Aorta (tissue), 5 donors: ENCODE results near the gene KCNMA1. TPM values are rescaled to one million over a fixed set of nuclear protein-coding genes. Genes with fewer than 3 reads are reported as not detected.
A peak's percentile ranks its signal among the peaks of the same experiment; 100 is the strongest.

Experiments
- ATAC-seq: fragments of 200-7000 bp; cut with Tn5 transposase; one replicate; pipeline ENCODE4 v1.9.1; 2022; ENCODE audit warnings: moderate library complexity; ENCODE audit not compliant: low FRiP score
- DNase-seq, 2 donors: peaks; one replicate each; pipeline ENCODE4 v3.0.0-alpha.2; 2020
- H3K27ac ChIP-seq, 2 donors: one replicate each; pipeline ENCODE4 v1.5.1; 2013; ENCODE audit warnings: low read length in 2 of 2, mild to moderate bottlenecking in 2 of 2, moderate library complexity in 2 of 2, control low read depth in 1 of 2, inconsistent platforms in 1 of 2, low read depth in 1 of 2
- H3K27me3 ChIP-seq, 2 donors: one replicate each; pipeline ENCODE4 v1.6.1; 2013; ENCODE audit warnings: control low read depth in 1 of 2, low read length in 1 of 2, mild to moderate bottlenecking in 1 of 2, moderate library complexity in 1 of 2; ENCODE audit not compliant: insufficient read depth in 2 of 2, control insufficient read depth in 1 of 2
- H3K36me3 ChIP-seq, 2 donors: one replicate each; pipeline ENCODE4 v1.6.1; 2013; ENCODE audit warnings: control low read depth in 1 of 2, low read length in 1 of 2, mild to moderate bottlenecking in 1 of 2; ENCODE audit not compliant: insufficient read depth in 2 of 2, control insufficient read depth in 1 of 2
- H3K4me1 ChIP-seq, 2 donors: one replicate each; pipeline ENCODE4 v1.6.1; 2013; ENCODE audit warnings: low read length in 2 of 2, control low read depth in 1 of 2, mild to moderate bottlenecking in 1 of 2, moderate library complexity in 1 of 2; ENCODE audit not compliant: insufficient read depth in 2 of 2, control insufficient read depth in 1 of 2
- H3K4me3 ChIP-seq, 2 donors: one replicate each; pipeline ENCODE4 v1.5.1; 2013; ENCODE audit warnings: low read length in 2 of 2, control low read depth in 1 of 2, mild to moderate bottlenecking in 1 of 2
- H3K9me3 ChIP-seq: one replicate; pipeline ENCODE4 v1.6.1; 2013; ENCODE audit warnings: mild to moderate bottlenecking, low read length; ENCODE audit not compliant: control insufficient read depth
- WGBS, 2 donors: extraction: QIAGEN DNeasy Blood & Tissue Kit; methylation state at CpG; one replicate each; pipeline ENCODE4 v1.1.7; 2013; 5-methylcytosine and 5-hydroxymethylcytosine counted together
- intact Hi-C, 2 donors: fragments of 100-400 bp; cut with DNase I; formaldehyde crosslinking; loops; one replicate each; pipeline versions ENCODE4 v1.14.2 to v1.15.0; 2022
- polyA plus RNA-seq, 2 donors: library from polyadenylated mRNA; stranded (reverse); fragments of 200-250 nt; gene quantifications; one replicate each; pipeline ENCODE4 v1.2.3, GENCODE V29; 2013
- total RNA-seq, 2 donors: library from RNA; stranded (reverse); fragmentation: NEBNext Ultra II Directional; extraction: Animal tissue kit (Norgen Biotek cat#: 25700); gene quantifications; one replicate each; pipeline ENCODE4 v1.2.1, GENCODE V29; 2021
- donor health status: healthy with polysubstance abuse.
- donor health status: Bipolar disorder and iron deficiency.
- donor health status: DM: no; HTN: no; CAD: no.
- donor health status: DM: no; HTN: no; CAD: no.
- donor health status: DM: yes; HTN: yes; CAD: no.

The KCNMA1 gene
- total and polyA plus RNA-seq, 4 donors, result 36.8 to 163 (median 125) TPM

DNA sequence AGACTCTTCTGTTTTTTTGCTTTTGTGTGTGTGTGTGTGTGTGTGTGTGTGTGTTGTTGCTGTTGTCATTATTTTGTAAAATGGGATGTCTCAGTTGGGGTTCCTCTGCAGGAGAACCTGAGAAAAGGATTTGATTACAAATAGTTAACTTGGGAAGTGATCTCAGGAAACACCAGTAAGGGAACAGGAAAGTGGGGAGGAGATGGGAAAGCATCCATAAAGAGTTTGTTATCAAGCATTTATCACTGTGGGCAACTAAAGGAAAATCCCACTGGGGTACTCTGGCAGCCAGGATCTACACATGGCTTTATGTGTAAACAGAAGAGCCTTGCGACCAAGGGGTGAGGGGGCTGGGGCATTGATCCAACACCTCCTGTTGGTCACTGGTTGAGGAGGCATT is 485.4 kb downstream of the KCNMA1 start:
- ATAC-seq, result no peak
- Histone ChIP-seq H3K27ac (no peak overlapping the region), H3K4me3 (no peak overlapping the region), H3K27me3 (no peaks in the 10 kb centered on the region), H3K9me3 (no peaks in the 10 kb centered on the region), H3K4me1 (peaks cover 5 to 7% of the 10 kb centered on the region in 2 donors), H3K36me3 (no peaks in the 10 kb centered on the region)
- DNase-seq, result no peak
- 50 to 69% methylated on average over 1 of the region's 1 CpG for WGBS, 2 donors
- intact Hi-C loops, result no loop called here

DNA sequence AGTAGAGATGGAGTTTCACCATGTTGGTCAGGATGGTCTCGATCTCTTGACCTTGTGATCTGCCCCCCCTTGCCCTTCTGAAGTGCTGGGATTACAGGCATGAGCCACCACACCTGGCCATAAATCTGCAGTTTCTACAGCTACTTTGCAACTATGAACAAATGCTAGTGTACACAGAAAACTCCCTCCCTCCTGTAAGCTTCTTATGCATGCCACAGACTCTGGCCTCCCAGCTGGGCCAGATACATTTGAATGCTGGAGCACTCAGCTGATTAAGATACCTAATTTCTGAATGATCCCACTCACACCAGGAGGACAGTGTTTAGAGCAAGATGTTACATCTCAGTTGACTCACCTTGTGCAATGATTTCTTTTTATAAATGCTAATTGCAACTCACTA is 486.2 kb downstream of the KCNMA1 start:
- 95 to 100% methylated on average over 1 of the region's 1 CpG for WGBS, 2 donors
- no peak for DNase-seq
- H3K27ac ChIP-seq, result no peak overlapping the region
- H3K27me3 ChIP-seq, result no peaks in the 10 kb centered on the region
- ATAC-seq, result no peak
- peaks cover 3 to 5% of the 10 kb centered on the region in 2 donors for H3K4me1 ChIP-seq
- H3K4me3 ChIP-seq, result no peak overlapping the region
- no peaks in the 10 kb centered on the region for H3K36me3 ChIP-seq
- no peaks in the 10 kb centered on the region for H3K9me3 ChIP-seq
- intact Hi-C loops, result no loop called here

DNA sequence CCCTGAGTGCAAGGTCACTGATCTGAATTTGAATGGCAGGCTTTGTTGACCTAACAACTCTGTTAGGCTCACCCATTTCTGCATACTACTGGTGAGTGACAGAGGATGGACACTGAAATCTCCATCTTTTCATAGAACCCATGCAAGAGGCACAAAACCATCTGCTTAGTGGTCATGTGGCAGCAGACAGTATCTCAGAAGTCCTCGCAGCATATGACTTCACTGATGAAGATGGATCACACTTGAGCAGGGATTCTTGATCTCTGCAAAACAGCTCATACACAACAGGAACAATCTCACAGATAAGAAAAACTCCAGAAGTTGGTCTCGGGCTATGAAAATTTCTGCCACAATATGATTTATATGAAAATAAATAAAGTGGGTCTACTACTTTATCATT is 487.9 kb downstream of the KCNMA1 start:
- WGBS, 2 donors, result 5 to 17% methylated on average over 2 of the region's 2 CpGs
- H3K27ac ChIP-seq, result peak overlapping the region in 1 of 2 donors; percentile 83

DNA sequence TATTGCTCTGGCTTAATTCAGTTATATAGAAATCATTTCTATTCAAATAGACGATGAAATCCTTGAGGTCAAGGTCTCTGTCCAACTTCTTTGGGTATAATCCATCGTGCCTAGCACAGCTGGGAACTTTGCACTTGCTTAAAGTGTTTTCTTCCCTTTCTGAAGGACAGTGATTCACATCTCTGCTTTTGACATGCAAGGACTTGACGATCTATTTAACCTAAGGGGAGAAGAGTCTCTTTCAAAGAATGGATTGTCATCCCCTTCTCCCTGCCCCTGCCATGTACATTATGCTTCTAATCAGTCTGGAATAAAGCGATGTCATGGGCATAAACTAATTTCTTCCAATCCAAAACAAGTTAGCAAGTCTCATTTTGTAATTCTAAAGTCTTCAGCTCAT is 488.6 kb downstream of the KCNMA1 start:
- DNase-seq, result no peak
- intact Hi-C loops, result no loop called here
- Histone ChIP-seq H3K36me3 (no peaks in the 10 kb centered on the region), H3K9me3 (no peaks in the 10 kb centered on the region), H3K4me3 (no peak overlapping the region), H3K4me1 (peaks cover 3 to 5% of the 10 kb centered on the region in 2 donors), H3K27me3 (no peaks in the 10 kb centered on the region), H3K27ac (peak overlapping the region; percentile 51 to 64)
- WGBS, 2 donors, result 26 to 33% methylated on average over 4 of the region's 4 CpGs
- no peak for ATAC-seq

More for the DNA sequence above, 487.9 kb downstream of the KCNMA1 start:
- no peaks in the 10 kb centered on the region for H3K36me3 ChIP-seq
- no peak overlapping the region for H3K4me3 ChIP-seq
- no peaks in the 10 kb centered on the region for H3K27me3 ChIP-seq
- intact Hi-C loops, result no loop called here
- H3K4me1 ChIP-seq, result peaks cover 3 to 5% of the 10 kb centered on the region in 2 donors
- H3K9me3 ChIP-seq, result no peaks in the 10 kb centered on the region
- ATAC-seq (no peak), DNase-seq (no peak)

DNA sequence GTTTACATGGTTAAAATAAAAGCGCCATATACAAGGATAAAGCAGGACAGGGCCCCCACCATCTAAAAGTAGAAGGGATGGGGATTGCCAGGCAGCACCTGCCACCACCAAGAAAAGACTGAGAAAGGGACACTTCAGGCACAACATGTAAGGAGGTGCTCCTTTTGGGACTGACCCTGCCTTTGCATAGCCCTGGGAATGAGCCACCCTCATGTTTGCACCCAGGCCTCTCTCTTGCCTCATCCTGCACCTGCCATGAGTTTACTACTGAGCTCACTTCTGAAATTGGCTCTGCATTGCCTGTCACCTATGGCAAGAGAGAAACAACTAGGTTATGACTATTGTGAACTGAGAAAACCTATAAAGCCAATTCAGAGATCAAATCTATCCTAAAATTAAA is 489.7 kb downstream of the KCNMA1 start:
- intact Hi-C loops, result no loop called here
- no peak for DNase-seq
- WGBS, 2 donors, result 98 to 100% methylated on average over 1 of the region's 1 CpG
- H3K27me3 ChIP-seq, result no peaks in the 10 kb centered on the region
- no peaks in the 10 kb centered on the region for H3K9me3 ChIP-seq
- no peaks in the 10 kb centered on the region for H3K36me3 ChIP-seq
- peak overlapping the region in 1 of 2 donors; percentile 38 for H3K27ac ChIP-seq
- no peak overlapping the region for H3K4me3 ChIP-seq
- ATAC-seq, result no peak
- peaks cover 3 to 5% of the 10 kb centered on the region in 2 donors for H3K4me1 ChIP-seq

DNA sequence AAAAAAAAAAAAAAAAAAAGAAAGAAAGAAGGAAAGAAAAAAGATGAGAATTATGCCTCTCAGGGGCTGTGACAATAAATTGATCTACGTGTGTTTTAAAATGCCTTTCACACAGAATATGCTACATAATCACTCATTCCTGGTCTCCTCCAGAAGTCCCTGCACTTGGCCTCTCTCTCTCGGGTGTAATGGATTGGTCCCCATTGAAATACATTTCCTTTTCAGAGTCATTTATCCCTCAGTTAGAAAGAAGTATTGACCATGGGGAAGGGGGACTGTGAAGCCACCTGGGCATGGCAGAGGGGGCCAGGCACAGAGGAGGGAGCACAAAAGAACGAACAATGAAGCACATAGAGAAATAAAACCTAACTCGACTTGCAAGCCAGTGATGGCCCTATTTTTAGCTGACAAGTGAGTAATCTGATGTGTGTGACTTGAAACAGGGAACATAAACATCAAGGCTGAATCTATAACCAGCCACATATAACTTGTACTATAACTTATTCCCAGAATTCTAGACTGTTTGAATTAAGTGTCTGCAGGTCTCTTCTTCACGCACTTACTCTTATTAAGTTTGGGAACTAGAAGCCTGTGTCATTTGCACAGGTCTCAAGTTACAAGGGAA is 490.8 kb downstream of the KCNMA1 start:
- no peaks in the 10 kb centered on the region for H3K27me3 ChIP-seq
- intact Hi-C loops, result no loop called here
- H3K9me3 ChIP-seq, result no peaks in the 10 kb centered on the region
- H3K36me3 ChIP-seq, result no peaks in the 10 kb centered on the region
- peaks cover 3 to 5% of the 10 kb centered on the region in 2 donors for H3K4me1 ChIP-seq
- no peak overlapping the region for H3K4me3 ChIP-seq
- ATAC-seq (no peak), DNase-seq (no peak)
- 17 to 26% methylated on average over 5 of the region's 5 CpGs for WGBS, 2 donors
- H3K27ac ChIP-seq, result peak overlapping the region in 1 of 2 donors; percentile 28

DNA sequence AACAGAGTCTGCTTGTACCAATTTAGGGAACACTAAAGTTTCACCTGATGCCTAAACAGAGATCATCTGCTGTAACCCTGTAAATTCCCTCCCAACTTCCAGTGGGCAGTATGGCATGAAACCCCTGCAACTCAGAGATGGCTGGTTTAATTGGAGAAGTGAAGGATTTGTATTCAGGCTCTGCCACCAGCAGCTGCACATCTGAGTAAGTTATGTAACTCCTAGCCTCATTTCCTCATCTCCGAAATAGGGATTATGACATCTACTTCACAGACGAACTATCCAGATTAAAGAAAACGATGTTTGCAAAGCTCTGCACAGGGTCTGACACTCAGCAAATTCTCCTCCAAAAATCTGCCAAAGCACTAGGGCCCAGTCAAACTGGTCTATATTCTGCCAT is 493.0 kb downstream of the KCNMA1 start:
- ATAC-seq, result no peak
- intact Hi-C loops, result no loop called here
- no peaks in the 10 kb centered on the region for H3K36me3 ChIP-seq
- DNase-seq, result no peak
- no peak overlapping the region for H3K4me3 ChIP-seq
- no peaks in the 10 kb centered on the region for H3K27me3 ChIP-seq
- WGBS, 2 donors, result 47 to 61% methylated on average over 3 of the region's 3 CpGs
- H3K9me3 ChIP-seq, result no peaks in the 10 kb centered on the region
- peaks cover 3 to 4% of the 10 kb centered on the region in 2 donors for H3K4me1 ChIP-seq
- H3K27ac ChIP-seq, result no peak overlapping the region

DNA sequence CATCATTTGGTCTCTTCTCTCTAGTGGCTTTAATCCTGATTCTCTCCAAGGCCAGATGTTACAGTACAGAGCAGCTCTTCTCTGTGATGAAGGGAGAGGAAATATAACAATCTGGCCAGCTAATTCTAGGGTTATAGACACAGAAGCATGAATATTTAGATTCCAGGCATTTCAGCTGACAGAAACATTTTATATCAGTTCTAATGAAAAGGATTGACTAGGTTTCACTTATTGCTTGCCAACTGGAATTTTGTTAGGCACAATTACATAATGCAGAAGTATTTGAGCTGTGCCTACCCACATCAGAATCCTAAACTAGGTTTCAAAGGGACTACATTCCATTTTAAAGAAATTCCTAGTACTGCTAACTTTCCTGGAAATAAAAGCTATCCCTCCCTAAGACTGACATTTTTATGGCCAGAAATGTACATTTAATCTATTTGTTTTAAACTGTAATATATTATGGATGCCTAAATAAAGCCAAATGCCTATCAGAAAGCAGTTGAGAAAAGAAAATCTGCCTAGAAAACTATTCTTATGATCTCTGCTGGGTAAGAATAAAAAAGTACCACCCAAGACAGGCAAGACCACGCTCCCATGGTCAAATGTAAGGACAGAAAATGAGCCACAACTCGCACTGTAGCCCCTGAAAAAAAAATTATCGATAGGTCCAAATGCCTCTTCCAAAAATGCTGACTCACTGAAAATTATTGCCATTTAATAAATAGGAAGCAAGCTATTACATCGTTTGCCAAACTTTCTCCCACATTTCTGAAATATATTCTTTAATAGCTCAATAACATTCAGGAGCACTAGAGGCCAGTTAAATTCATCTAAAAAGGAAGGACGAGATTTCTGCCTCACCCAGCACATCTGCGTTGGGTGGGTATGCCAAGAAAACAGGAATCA is 498.1 kb downstream of the KCNMA1 start:
- no peaks in the 10 kb centered on the region for H3K4me1 ChIP-seq

DNA sequence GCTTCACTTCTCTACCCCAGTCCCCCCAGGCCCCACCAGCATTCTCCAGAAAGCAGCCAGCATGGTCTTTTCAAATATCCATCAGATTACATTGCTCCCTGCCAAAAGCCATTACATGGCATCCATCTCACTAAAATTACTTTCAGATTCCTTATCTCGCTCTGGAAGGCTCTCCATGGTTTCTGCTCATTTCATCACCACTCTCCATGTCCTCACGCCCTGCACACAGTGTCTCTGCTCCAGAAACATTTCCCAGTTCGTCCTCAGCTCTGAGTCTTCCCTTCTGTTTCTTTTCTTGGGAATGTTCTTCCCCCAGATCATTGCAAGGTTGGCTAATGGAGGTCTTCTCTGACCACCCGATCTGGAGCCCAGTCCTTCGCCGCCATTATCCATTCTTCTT is 499.1 kb downstream of the KCNMA1 start:
- intact Hi-C loops, result no loop called here
- H3K27ac ChIP-seq, result no peak overlapping the region
- WGBS, 2 donors, result 85 to 87% methylated on average over 6 of the region's 6 CpGs
- DNase-seq (no peak), ATAC-seq (no peak)
- no peaks in the 10 kb centered on the region for H3K9me3 ChIP-seq
- H3K4me3 ChIP-seq, result no peak overlapping the region
- no peaks in the 10 kb centered on the region for H3K27me3 ChIP-seq
- no peaks in the 10 kb centered on the region for H3K36me3 ChIP-seq
- H3K4me1 ChIP-seq, result no peaks in the 10 kb centered on the region

More for the DNA sequence above, 498.1 kb downstream of the KCNMA1 start:
- intact Hi-C loops, result no loop called here
- WGBS, 2 donors, result 62 to 78% methylated on average over 6 of the region's 6 CpGs
- H3K4me3 ChIP-seq, result no peak overlapping the region
- H3K36me3 ChIP-seq, result no peaks in the 10 kb centered on the region
- ATAC-seq (no peak), DNase-seq (no peak)
- H3K27ac ChIP-seq, result no peak overlapping the region
- H3K27me3 ChIP-seq, result no peaks in the 10 kb centered on the region
- no peaks in the 10 kb centered on the region for H3K9me3 ChIP-seq
